GM12878 (cell line): Measurements from ENCODE around the gene SLC4A9. TPM values are rescaled to one million over a fixed set of nuclear protein-coding genes. Genes with fewer than 3 reads are reported as not detected.

Experiments used
- ATAC-seq: fragments of 200-7000 bp; cut with Tn5 transposase; 3 replicates; pipeline ENCODE4 v1.9.1; 2020; ENCODE audit warnings: mild to moderate bottlenecking, moderate library complexity
- BruUV-seq: library from RNA; stranded (reverse); fragments of 400-500 nt; replicated peaks from 2 replicates; lab custom pipeline; 2021; lab: Mats Ljungman, UMichigan
- CTCF ChIA-PET: fragments of 300-600 bp; sonication (Branson Sonifier 250); formaldehyde crosslinking; extraction: SDS; loops from one replicate; lab custom pipeline; 2021; ENCODE audit warnings: inconsistent platforms; lab: Yijun Ruan, JAX
- POLR2A ChIA-PET: fragments of 350-600 bp; formaldehyde crosslinking; extraction: SDS; loops from one replicate; lab custom pipeline; 2021; ENCODE audit warnings: inconsistent platforms; lab: Charles Lee
- RAD21 ChIA-PET: fragments of 300-600 bp; sonication (Branson Sonifier 250); formaldehyde crosslinking; loops from one replicate; lab custom pipeline; 2023; ENCODE audit warnings: antibody characterized with exemption; ENCODE audit not compliant: unreplicated experiment; lab: Charles Lee
- SMC1A ChIA-PET: fragments of 300-600 bp; sonication (Branson Sonifier 250); formaldehyde crosslinking; loops from one replicate; lab custom pipeline; 2023; ENCODE audit not compliant: unreplicated experiment, uncharacterized antibody; lab: Charles Lee
- DNase-seq: peaks from one replicate; pipeline ENCODE4 v3.0.0-alpha.2; 2011; ENCODE audit warnings: low read depth, low spot score
- FAIRE-seq: peaks from 3 replicates; lab custom pipeline; 2011; peaks lifted over from hg19 to GRCh38; lab: Jason Lieb, UNC
- H2AFZ ChIP-seq: 2 replicates; pipeline ENCODE4 v1.6.0; 2011; ENCODE audit warnings: low read depth, low read length, control low read depth; ENCODE audit not compliant: control insufficient read depth
- H3K27ac ChIP-seq: 2 replicates; pipeline ENCODE4 v1.5.1; 2011; ENCODE audit warnings: control low read depth; ENCODE audit not compliant: control insufficient read depth, insufficient read depth
- H3K27me3 ChIP-seq, 2 experiments: replicated peaks in 1 of 2; 2 replicates each; pipeline versions ENCODE4 v1.6.0 to v1.6.1; 2011; ENCODE audit warnings: low read length in 1 of 2; ENCODE audit not compliant: control insufficient read depth in 2 of 2, insufficient read depth in 2 of 2
- H3K36me3 ChIP-seq, 2 experiments: 2 replicates each; pipeline ENCODE4 v1.5.1; 2011; ENCODE audit warnings: low read length in 1 of 2; ENCODE audit not compliant: control insufficient read depth in 2 of 2, insufficient read depth in 2 of 2
- H3K4me1 ChIP-seq: 2 replicates; pipeline ENCODE4 v1.6.1; 2011; ENCODE audit warnings: mild to moderate bottlenecking, low read length, moderate library complexity, mixed read lengths; ENCODE audit not compliant: control insufficient read depth, insufficient read depth
- H3K4me2 ChIP-seq: 2 replicates; pipeline ENCODE4 v1.6.0; 2011; ENCODE audit warnings: control low read depth; ENCODE audit not compliant: control insufficient read depth, insufficient read depth
- H3K4me3 ChIP-seq: fragments of 200-600 bp; sonication (generic); 2 replicates; pipeline ENCODE4 v1.5.1; 2016
- H3K79me2 ChIP-seq: 2 replicates; pipeline ENCODE4 v1.6.0; 2011; ENCODE audit warnings: low read length; ENCODE audit not compliant: control insufficient read depth, insufficient read depth
- H3K9ac ChIP-seq: 2 replicates; pipeline ENCODE4 v1.8.0; 2011; ENCODE audit warnings: low read length, control low read depth, mixed read lengths; ENCODE audit not compliant: control insufficient read depth, insufficient read depth
- H3K9me3 ChIP-seq: replicated peaks from 3 replicates; pipeline ENCODE4 v1.5.1; 2011; ENCODE audit warnings: mild to moderate bottlenecking, low read length; ENCODE audit not compliant: control insufficient read depth, insufficient read depth
- H4K20me1 ChIP-seq: 2 replicates; pipeline ENCODE4 v1.6.0; 2011; ENCODE audit not compliant: control insufficient read depth, insufficient read depth
- FOS ChIP-seq: IDR thresholded peaks from 3 replicates; pipeline ENCODE4 v1.6.1; 2011; ENCODE audit warnings: borderline replicate concordance; ENCODE audit not compliant: insufficient read length; ENCODE audit errors: extremely low read depth
- RFX5 ChIP-seq: IDR thresholded peaks from 2 replicates; pipeline ENCODE4 v1.6.1; 2011; ENCODE audit warnings: low read depth, low read length, improper control_type of control experiment
- ZBED1 ChIP-seq: IDR thresholded peaks from 2 replicates; pipeline ENCODE4 v1.6.1; 2016; ENCODE audit warnings: borderline replicate concordance
- ZNF274 ChIP-seq: IDR thresholded peaks from one replicate; pipeline ENCODE4 v1.8.0; 2011; ENCODE audit not compliant: insufficient read length, insufficient read depth
- WGBS: methylation state at CpG from one replicate; pipeline ENCODE4 v1.1.6; 2016; ENCODE audit warnings: low lambda C conversion rate; ENCODE audit not compliant: insufficient replicate concordance, insufficient coverage; ENCODE audit errors: missing lambda C conversion rate; 5-methylcytosine and 5-hydroxymethylcytosine counted together
- in situ Hi-C: fragments of 300-500 bp; cut with MboI; formaldehyde crosslinking; loops from 9 replicates; pipeline ENCODE4 v1.14.3; 2018; ENCODE audit warnings: mixed read lengths
- intact Hi-C: fragments of 100-400 bp; cut with micrococcal nuclease; formaldehyde crosslinking; loops from one replicate; pipeline ENCODE4 v1.14.2; 2022; ENCODE audit not compliant: unreplicated experiment
- polyA plus RNA-seq, 11 experiments: library from polyadenylated mRNA; depleted of rRNA in 4 of 11; unstranded in 6 of 11; stranded (reverse) in 5 of 11; fragments of >200 nt; fragmentation: Nextera tagmentation in 4 of 11; fragmentation: Illumina TruSeq in 1 of 11; extraction: Ambion mirVana in 4 of 11; extraction: Trizol in 1 of 11; gene quantifications; 1 replicate in 1 of 11; 2 replicates in 10 of 11; pipeline versions ENCODE4 v1.2.1 to v1.2.3, GENCODE V29; 2011 to 2016; ENCODE audit warnings: inconsistent platforms in 2 of 11, missing spikeins in 2 of 11, low read depth in 1 of 11
- total RNA-seq, 4 experiments: library from RNA; depleted of rRNA in 3 of 4; stranded (reverse); fragments of >200 nt in 3 of 4; fragmentation: Illumina TruSeq in 1 of 4; extraction: Trizol in 1 of 4; gene quantifications; 2 replicates each; pipeline versions ENCODE4 v1.2.1 to v1.2.3, GENCODE V29; 2013 to 2021
- TF ChIP-seq, protein P1 (sequence below): IDR thresholded peaks from 2 replicates; pipeline ENCODE4 v1.6.1; 2012; ENCODE audit warnings: low read length, inconsistent platforms
- TF ChIP-seq, protein P2 (sequence below): fragments of 450-650 bp; IDR thresholded peaks from 2 replicates; pipeline ENCODE4 v1.6.1; 2017; ENCODE audit warnings: mild to moderate bottlenecking, moderate library complexity
- TF ChIP-seq, protein P3 (sequence below): fragments of 450-650 bp; IDR thresholded peaks from 2 replicates; pipeline ENCODE4 v1.6.1; 2018; ENCODE audit warnings: borderline replicate concordance, mild to moderate bottlenecking; ENCODE audit not compliant: partially characterized antibody
- TF ChIP-seq, protein P4 (sequence below): IDR thresholded peaks from 2 replicates; pipeline ENCODE4 v1.6.1; 2012; ENCODE audit warnings: low read depth, low read length, improper control_type of control experiment

The SLC4A9 gene
- total and polyA plus RNA-seq, 10 of the 15 experiments (the other 5 are each of a cell fraction or from before 2014, with no cell fraction given) = 0.03 to 0.05 (median 0.05) TPM; not detected in 7

DNA sequence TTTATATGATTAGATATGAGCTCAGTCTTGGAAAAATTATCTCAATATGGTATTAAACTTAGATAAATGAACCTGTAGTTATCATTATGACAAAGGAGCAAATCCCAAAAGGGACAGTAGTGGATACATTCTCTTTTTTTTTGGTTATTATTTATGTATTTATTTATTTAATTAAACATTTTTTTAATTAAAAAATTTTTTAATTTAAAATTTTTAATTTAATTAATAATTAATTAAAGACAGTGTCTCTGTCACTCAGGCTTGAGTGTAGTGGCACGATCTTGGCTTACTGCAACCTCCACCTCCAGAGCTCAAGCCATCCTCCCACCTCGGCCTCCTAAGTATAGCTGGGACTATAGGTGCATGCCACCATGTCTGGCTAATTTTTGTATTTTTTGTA lies 57.2 kb downstream of the SLC4A9 start:
- RAD21 ChIA-PET = no interaction called here
- FAIRE-seq = no peak
- CTCF ChIA-PET = no interaction called here

More for the DNA sequence above, 57.2 kb downstream of the SLC4A9 start:
- Histone ChIP-seq H3K4me3 (no peak overlapping the region), H3K4me1 (no peaks in the 10 kb centered on the region), H3K4me2 (no peak overlapping the region), H3K27ac (no peak overlapping the region), H3K36me3 (peaks cover 0 to 7% of the 10 kb centered on the region in 2 experiments; a peak in 2 of 4 replicates), H3K27me3 (no peaks in the 10 kb centered on the region), H3K9me3 (no peaks in the 10 kb centered on the region; the same call in 2 of the 3 replicates), H3K9ac (no peak overlapping the region), H4K20me1 (no peaks in the 10 kb centered on the region; the same call in 1 of the 2 replicates), H3K79me2 (peaks cover 63% of the 10 kb centered on the region), H2AFZ (no peak overlapping the region)
- SMC1A ChIA-PET = interaction anchor here (0.7 to 1.0 kb wide), 2 partner anchors 15 to 239 kb away, joined by 3 read pairs; no protein-coding TSS in a partner anchor
- TF ChIP-seq, protein P1, sequence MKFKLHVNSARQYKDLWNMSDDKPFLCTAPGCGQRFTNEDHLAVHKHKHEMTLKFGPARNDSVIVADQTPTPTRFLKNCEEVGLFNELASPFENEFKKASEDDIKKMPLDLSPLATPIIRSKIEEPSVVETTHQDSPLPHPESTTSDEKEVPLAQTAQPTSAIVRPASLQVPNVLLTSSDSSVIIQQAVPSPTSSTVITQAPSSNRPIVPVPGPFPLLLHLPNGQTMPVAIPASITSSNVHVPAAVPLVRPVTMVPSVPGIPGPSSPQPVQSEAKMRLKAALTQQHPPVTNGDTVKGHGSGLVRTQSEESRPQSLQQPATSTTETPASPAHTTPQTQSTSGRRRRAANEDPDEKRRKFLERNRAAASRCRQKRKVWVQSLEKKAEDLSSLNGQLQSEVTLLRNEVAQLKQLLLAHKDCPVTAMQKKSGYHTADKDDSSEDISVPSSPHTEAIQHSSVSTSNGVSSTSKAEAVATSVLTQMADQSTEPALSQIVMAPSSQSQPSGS = no peak
- TF ChIP-seq, protein P2, sequence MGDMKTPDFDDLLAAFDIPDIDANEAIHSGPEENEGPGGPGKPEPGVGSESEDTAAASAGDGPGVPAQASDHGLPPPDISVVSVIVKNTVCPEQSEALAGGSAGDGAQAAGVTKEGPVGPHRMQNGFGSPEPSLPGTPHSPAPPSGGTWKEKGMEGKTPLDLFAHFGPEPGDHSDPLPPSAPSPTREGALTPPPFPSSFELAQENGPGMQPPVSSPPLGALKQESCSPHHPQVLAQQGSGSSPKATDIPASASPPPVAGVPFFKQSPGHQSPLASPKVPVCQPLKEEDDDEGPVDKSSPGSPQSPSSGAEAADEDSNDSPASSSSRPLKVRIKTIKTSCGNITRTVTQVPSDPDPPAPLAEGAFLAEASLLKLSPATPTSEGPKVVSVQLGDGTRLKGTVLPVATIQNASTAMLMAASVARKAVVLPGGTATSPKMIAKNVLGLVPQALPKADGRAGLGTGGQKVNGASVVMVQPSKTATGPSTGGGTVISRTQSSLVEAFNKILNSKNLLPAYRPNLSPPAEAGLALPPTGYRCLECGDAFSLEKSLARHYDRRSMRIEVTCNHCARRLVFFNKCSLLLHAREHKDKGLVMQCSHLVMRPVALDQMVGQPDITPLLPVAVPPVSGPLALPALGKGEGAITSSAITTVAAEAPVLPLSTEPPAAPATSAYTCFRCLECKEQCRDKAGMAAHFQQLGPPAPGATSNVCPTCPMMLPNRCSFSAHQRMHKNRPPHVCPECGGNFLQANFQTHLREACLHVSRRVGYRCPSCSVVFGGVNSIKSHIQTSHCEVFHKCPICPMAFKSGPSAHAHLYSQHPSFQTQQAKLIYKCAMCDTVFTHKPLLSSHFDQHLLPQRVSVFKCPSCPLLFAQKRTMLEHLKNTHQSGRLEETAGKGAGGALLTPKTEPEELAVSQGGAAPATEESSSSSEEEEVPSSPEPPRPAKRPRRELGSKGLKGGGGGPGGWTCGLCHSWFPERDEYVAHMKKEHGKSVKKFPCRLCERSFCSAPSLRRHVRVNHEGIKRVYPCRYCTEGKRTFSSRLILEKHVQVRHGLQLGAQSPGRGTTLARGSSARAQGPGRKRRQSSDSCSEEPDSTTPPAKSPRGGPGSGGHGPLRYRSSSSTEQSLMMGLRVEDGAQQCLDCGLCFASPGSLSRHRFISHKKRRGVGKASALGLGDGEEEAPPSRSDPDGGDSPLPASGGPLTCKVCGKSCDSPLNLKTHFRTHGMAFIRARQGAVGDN = no peak
- no peak for TF ChIP-seq RFX5
- TF ChIP-seq, protein P3, sequence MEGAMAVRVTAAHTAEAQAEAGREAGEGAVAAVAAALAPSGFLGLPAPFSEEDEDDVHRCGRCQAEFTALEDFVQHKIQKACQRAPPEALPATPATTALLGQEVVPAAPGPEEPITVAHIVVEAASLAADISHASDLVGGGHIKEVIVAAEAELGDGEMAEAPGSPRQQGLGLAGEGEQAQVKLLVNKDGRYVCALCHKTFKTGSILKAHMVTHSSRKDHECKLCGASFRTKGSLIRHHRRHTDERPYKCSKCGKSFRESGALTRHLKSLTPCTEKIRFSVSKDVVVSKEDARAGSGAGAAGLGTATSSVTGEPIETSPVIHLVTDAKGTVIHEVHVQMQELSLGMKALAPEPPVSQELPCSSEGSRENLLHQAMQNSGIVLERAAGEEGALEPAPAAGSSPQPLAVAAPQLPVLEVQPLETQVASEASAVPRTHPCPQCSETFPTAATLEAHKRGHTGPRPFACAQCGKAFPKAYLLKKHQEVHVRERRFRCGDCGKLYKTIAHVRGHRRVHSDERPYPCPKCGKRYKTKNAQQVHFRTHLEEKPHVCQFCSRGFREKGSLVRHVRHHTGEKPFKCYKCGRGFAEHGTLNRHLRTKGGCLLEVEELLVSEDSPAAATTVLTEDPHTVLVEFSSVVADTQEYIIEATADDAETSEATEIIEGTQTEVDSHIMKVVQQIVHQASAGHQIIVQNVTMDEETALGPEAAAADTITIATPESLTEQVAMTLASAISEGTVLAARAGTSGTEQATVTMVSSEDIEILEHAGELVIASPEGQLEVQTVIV = no peak
- no peak for TF ChIP-seq ZNF274
- TF ChIP-seq FOS = no peak
- TF ChIP-seq, protein P4, sequence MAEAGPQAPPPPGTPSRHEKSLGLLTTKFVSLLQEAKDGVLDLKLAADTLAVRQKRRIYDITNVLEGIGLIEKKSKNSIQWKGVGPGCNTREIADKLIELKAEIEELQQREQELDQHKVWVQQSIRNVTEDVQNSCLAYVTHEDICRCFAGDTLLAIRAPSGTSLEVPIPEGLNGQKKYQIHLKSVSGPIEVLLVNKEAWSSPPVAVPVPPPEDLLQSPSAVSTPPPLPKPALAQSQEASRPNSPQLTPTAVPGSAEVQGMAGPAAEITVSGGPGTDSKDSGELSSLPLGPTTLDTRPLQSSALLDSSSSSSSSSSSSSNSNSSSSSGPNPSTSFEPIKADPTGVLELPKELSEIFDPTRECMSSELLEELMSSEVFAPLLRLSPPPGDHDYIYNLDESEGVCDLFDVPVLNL = no peak
- no peak for TF ChIP-seq ZBED1
- intact Hi-C loops = no loop called here
- no TSS peak for BruUV-seq
- DNase-seq = no peak
- POLR2A ChIA-PET = interaction anchor here (0.7 kb wide), 2 partner anchors 11 to 15 kb away, joined by 3 to 4 read pairs; no protein-coding TSS in a partner anchor
- in situ Hi-C loops = loop anchor here (25.0 kb wide), 1 partner anchor 1195 kb away; the partner anchor contains the start of gene DIAPH1
- no peak for ATAC-seq
- WGBS = 100% methylated on average over 2 of the region's 2 CpGs
